Sigmoid colon (tissue), 7 donors: Measurements from ENCODE around the gene NDRG4. TPM values are rescaled to one million over a fixed set of nuclear protein-coding genes. Genes with fewer than 3 reads are reported as not detected.

Source experiments
- DNase-seq: peaks from one replicate; pipeline ENCODE4 v3.0.0-alpha.2; 2019
- H3K27ac ChIP-seq, 4 donors: fragments of 200-600 bp; sonication (generic); one replicate each; pipeline ENCODE4 v1.5.1; 2016 to 2019; ENCODE audit warnings: mild to moderate bottlenecking in 1 of 4
- H3K27me3 ChIP-seq, 3 donors: fragments of 200-600 bp; sonication (generic); one replicate each; pipeline ENCODE4 v1.5.1; 2019; ENCODE audit warnings: mild to moderate bottlenecking in 1 of 3
- H3K36me3 ChIP-seq, 4 donors: fragments of 200-600 bp; sonication (generic); one replicate each; pipeline ENCODE4 v1.5.1; 2016 to 2019
- H3K4me1 ChIP-seq, 4 donors: fragments of 200-600 bp; sonication (generic); one replicate each; pipeline ENCODE4 v1.5.1; 2017 to 2019
- H3K4me3 ChIP-seq, 4 donors: fragments of 200-600 bp; sonication (generic); one replicate each; pipeline ENCODE4 v1.5.1; 2017 to 2019; ENCODE audit warnings: mild to moderate bottlenecking in 2 of 4, moderate library complexity in 1 of 4
- H3K9me3 ChIP-seq, 4 donors: fragments of 200-600 bp in 3 of 4; sonication (generic) in 3 of 4; one replicate each; pipeline versions ENCODE4 v1.5.1 to v1.6.1; 2013 to 2019
- EP300 ChIP-seq, 4 donors: sonication (generic); formaldehyde crosslinking; IDR thresholded peaks; one replicate each; pipeline ENCODE4 v1.6.1; 2017; ENCODE audit warnings: antibody characterized with exemption in 4 of 4
- POLR2A ChIP-seq, 2 donors: fragments of 450-650 bp; IDR thresholded peaks; one replicate each; pipeline ENCODE4 v1.6.1; 2016; ENCODE audit warnings: antibody characterized with exemption in 2 of 2, mild to moderate bottlenecking in 2 of 2, moderate library complexity in 2 of 2
- POLR2AphosphoS5 ChIP-seq, 4 donors: sonication (generic); formaldehyde crosslinking; IDR thresholded peaks; one replicate each; pipeline ENCODE4 v1.6.1; 2017; ENCODE audit warnings: antibody characterized with exemption in 4 of 4
- WGBS, 2 donors: extraction: QIAGEN DNeasy Blood & Tissue Kit; methylation state at CpG; one replicate each; pipeline ENCODE4 v1.1.7; 2013; 5-methylcytosine and 5-hydroxymethylcytosine counted together
- intact Hi-C: fragments of 100-400 bp; cut with DNase I; formaldehyde crosslinking; loops from one replicate; pipeline ENCODE4 v1.15.1; 2023
- polyA plus RNA-seq, 3 donors: library from polyadenylated mRNA; stranded (reverse); fragments of 200-250 nt; gene quantifications; one replicate each; pipeline ENCODE4 v1.2.3, GENCODE V29; 2013
- total RNA-seq, 4 donors: library from RNA; depleted of rRNA; stranded (reverse); fragments of >200 nt; gene quantifications; one replicate each; pipeline ENCODE4 v1.1.0, GENCODE V29; 2016
- TF ChIP-seq, protein P1 (sequence below), 4 experiments: fragments of 450-650 bp in 3 of 4; fragments of 200-600 bp in 1 of 4; IDR thresholded peaks; one replicate each; pipeline ENCODE4 v1.5.1; 2016 to 2019; ENCODE audit warnings: antibody characterized with exemption in 4 of 4, mild to moderate bottlenecking in 3 of 4, moderate library complexity in 2 of 4
- donor health status: healthy with polysubstance abuse.
- donor health status: Bipolar disorder and iron deficiency.
- donor health status: healthy.

The NDRG4 gene
- total and polyA plus RNA-seq, 7 donors: 3.6 to 21.0 (median 16.6) TPM

DNA sequence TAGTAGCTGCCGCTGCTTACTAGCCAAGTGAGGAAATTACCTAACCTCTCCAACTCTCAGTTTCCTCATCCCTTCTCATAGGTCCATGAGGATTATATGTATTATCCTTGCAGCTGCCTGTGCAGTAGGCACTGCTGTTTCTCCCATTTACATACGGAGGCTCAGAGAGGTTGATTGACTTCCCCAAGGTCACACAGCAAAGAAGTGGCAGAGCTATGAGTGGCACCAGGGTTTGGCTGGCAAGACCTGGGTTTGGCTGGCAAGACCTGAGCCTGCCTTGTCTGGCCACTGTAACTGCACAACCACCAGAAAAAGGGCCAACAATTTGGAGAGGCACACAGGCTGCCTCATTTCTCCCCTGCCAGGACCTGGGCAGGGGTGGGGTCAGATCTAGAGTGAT lies 2.5 kb upstream of the NDRG4 start:
- no peak overlapping the region for H3K27ac ChIP-seq
- DNase-seq: no peak
- H3K4me1 ChIP-seq: peaks cover 0 to 28% (median 20%) of the 10 kb centered on the region in 4 donors
- no peak for TF ChIP-seq POLR2AphosphoS5 (IDR thresholded peaks at IDR 0.05)
- TF ChIP-seq EP300 (IDR thresholded peaks at IDR 0.05): no peak
- no peak for TF ChIP-seq POLR2A (IDR thresholded peaks at IDR 0.05)
- TF ChIP-seq, protein P1, sequence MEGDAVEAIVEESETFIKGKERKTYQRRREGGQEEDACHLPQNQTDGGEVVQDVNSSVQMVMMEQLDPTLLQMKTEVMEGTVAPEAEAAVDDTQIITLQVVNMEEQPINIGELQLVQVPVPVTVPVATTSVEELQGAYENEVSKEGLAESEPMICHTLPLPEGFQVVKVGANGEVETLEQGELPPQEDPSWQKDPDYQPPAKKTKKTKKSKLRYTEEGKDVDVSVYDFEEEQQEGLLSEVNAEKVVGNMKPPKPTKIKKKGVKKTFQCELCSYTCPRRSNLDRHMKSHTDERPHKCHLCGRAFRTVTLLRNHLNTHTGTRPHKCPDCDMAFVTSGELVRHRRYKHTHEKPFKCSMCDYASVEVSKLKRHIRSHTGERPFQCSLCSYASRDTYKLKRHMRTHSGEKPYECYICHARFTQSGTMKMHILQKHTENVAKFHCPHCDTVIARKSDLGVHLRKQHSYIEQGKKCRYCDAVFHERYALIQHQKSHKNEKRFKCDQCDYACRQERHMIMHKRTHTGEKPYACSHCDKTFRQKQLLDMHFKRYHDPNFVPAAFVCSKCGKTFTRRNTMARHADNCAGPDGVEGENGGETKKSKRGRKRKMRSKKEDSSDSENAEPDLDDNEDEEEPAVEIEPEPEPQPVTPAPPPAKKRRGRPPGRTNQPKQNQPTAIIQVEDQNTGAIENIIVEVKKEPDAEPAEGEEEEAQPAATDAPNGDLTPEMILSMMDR (IDR thresholded peaks at IDR 0.05): no peak
- no peaks in the 10 kb centered on the region for H3K36me3 ChIP-seq
- no peak overlapping the region for H3K4me3 ChIP-seq
- H3K9me3 ChIP-seq: no peaks in the 10 kb centered on the region
- 70 to 88% methylated on average over 2 of the region's 2 CpGs for WGBS, 2 donors
- intact Hi-C loops: no loop called here
- H3K27me3 ChIP-seq: peaks cover 17 to 30% (median 25%) of the 10 kb centered on the region in 3 donors

DNA sequence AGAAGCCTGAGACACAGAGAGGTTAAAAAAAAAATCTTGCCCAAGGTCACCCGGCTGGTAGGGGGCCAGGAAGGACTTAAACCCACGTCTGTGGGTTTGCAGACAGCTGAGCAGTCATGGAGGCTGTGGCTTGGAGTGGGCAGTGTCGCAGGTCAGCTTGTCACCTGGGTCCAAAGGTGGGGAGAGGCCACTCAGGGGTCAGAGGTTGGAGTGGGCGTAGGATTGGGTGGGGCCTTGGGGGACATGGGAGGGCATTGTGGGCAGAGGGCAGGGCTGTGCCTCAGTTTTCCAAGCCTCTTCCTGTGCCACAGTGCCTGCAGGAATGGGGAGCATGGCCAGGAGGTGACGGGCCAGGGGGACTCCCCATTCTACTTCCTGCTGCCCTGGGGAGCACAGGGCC lies 2.0 kb upstream of the NDRG4 start:
- H3K36me3 ChIP-seq: no peaks in the 10 kb centered on the region
- intact Hi-C loops: no loop called here
- H3K9me3 ChIP-seq: no peaks in the 10 kb centered on the region
- H3K4me1 ChIP-seq: peaks cover 0 to 28% (median 20%) of the 10 kb centered on the region in 4 donors
- H3K4me3 ChIP-seq: no peak overlapping the region
- DNase-seq: no peak
- TF ChIP-seq, protein P1 (IDR thresholded peaks at IDR 0.05): no peak
- TF ChIP-seq POLR2AphosphoS5 (IDR thresholded peaks at IDR 0.05) (no peak), EP300 (IDR thresholded peaks at IDR 0.05) (no peak), POLR2A (IDR thresholded peaks at IDR 0.05) (no peak)
- no peak overlapping the region for H3K27ac ChIP-seq
- 25 to 58% methylated on average over 5 of the region's 5 CpGs for WGBS, 2 donors
- peaks cover 17 to 33% (median 30%) of the 10 kb centered on the region in 3 donors for H3K27me3 ChIP-seq

DNA sequence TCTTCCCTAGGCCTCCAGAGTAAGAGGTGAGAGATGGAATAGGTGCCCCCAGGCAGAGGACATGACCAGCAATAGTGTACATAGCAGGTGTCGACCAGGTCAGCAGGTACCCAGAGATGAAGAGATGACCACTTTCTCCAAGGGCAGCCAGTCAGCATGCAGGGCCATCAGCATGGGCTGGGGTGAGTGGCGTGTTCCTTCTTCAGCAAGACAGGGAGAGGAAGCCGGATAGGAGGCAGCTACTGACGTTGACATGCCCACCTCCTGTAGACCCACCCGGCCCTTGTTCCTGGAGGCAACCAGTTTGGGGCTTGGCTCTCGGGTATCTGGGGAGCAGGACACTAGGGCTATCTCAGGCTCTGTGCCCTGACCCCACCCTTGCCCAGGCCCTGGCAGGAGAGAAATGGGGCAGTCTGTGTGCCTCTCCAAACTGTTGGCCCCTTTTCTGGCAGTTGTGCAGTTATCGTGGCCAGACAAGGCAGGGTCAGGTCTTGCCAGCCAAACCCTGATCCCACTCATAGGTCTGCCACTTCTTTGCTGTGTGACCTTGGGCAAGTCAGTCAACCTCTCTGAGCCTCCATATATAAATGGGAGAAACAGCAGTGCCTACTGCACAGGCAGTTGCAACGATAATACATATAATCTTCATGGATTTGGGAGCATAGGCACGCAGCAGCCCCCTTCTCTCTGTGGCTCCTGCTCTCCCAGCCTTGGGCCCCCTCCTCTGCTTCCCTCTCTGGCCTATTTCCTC lies 1.4 kb upstream of the NDRG4 start:
- Histone ChIP-seq H3K4me1 (peaks cover 0 to 28% (median 20%) of the 10 kb centered on the region in 4 donors), H3K36me3 (no peaks in the 10 kb centered on the region), H3K27me3 (peaks cover 17 to 38% (median 36%) of the 10 kb centered on the region in 3 donors), H3K4me3 (no peak overlapping the region), H3K27ac (no peak overlapping the region), H3K9me3 (no peaks in the 10 kb centered on the region)
- WGBS, 2 donors: 61 to 80% methylated on average over 9 of the region's 9 CpGs
- TF ChIP-seq EP300 (IDR thresholded peaks at IDR 0.05): no peak
- TF ChIP-seq, protein P1 (IDR thresholded peaks at IDR 0.05): no peak
- TF ChIP-seq POLR2AphosphoS5 (IDR thresholded peaks at IDR 0.05): no peak
- TF ChIP-seq POLR2A (IDR thresholded peaks at IDR 0.05): no peak
- intact Hi-C loops: no loop called here
- DNase-seq: no peak

DNA sequence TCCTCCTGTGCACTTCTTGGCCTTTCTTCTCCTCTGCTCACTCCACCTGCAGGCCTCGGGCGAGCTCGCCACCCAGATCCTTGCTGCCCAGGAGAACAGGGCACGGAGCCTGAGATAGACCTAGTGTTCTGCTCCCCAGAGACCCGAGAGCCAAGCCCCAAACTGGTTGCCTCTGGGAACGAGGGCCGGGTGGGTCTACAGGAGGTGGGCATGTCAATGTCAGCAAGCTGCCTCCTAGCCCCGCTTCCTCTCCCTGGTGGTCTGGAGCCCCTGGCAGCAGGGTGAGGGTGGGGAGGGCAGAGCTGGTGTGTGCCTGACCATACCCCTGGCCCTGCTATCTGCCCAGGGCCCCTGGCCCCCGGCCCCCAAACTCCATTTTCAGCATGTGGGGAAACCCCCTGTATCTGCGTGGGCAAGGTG lies 841 bp upstream of the NDRG4 start:
- WGBS, 2 donors: 78 to 85% methylated on average over 10 of the region's 10 CpGs
- no peak for TF ChIP-seq POLR2A (IDR thresholded peaks at IDR 0.05)
- TF ChIP-seq, protein P1 (IDR thresholded peaks at IDR 0.05): no peak
- no peak for TF ChIP-seq EP300 (IDR thresholded peaks at IDR 0.05)
- TF ChIP-seq POLR2AphosphoS5 (IDR thresholded peaks at IDR 0.05): no peak
- no peaks in the 10 kb centered on the region for H3K9me3 ChIP-seq
- no peak overlapping the region for H3K27ac ChIP-seq
- intact Hi-C loops: no loop called here
- peaks cover 0 to 28% (median 20%) of the 10 kb centered on the region in 4 donors for H3K4me1 ChIP-seq
- H3K36me3 ChIP-seq: no peaks in the 10 kb centered on the region
- DNase-seq: peak; percentile 48
- H3K27me3 ChIP-seq: peaks cover 17 to 42% (median 38%) of the 10 kb centered on the region in 3 donors
- no peak overlapping the region for H3K4me3 ChIP-seq
